Astrocyte of the spinal cord (primary cell): ENCODE measurements around the gene ARHGEF33.

Experiments used
- DNase-seq: peaks from one replicate; pipeline ENCODE4 v3.0.0; 2011; ENCODE audit warnings: low read depth, low spot score
- H3K4me3 ChIP-seq: 2 replicates; pipeline ENCODE4 v1.5.1; 2011; ENCODE audit warnings: low read depth, mild to moderate bottlenecking, low read length, moderate library complexity
- in situ Hi-C: cut with HindIII; loops from 2 replicates; pipeline ENCODE4 v1.10.0; 2017; ENCODE audit warnings: low sequenced_read_pairs
- TF ChIP-seq, protein P1 (sequence below): IDR thresholded peaks from 2 replicates; pipeline ENCODE4 v1.5.1; 2012; ENCODE audit warnings: low read depth, mild to moderate bottlenecking, low read length, inconsistent platforms

Gene ARHGEF33

GRCh38 chr2:38959938-38960608 is 70.4 kb downstream of the ARHGEF33 start:
- peak overlapping the region; percentile 35 for H3K4me3 ChIP-seq
- peak; percentile 88 for DNase-seq
- in situ Hi-C loops = no loop called here
- TF ChIP-seq, protein P1, sequence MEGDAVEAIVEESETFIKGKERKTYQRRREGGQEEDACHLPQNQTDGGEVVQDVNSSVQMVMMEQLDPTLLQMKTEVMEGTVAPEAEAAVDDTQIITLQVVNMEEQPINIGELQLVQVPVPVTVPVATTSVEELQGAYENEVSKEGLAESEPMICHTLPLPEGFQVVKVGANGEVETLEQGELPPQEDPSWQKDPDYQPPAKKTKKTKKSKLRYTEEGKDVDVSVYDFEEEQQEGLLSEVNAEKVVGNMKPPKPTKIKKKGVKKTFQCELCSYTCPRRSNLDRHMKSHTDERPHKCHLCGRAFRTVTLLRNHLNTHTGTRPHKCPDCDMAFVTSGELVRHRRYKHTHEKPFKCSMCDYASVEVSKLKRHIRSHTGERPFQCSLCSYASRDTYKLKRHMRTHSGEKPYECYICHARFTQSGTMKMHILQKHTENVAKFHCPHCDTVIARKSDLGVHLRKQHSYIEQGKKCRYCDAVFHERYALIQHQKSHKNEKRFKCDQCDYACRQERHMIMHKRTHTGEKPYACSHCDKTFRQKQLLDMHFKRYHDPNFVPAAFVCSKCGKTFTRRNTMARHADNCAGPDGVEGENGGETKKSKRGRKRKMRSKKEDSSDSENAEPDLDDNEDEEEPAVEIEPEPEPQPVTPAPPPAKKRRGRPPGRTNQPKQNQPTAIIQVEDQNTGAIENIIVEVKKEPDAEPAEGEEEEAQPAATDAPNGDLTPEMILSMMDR = no peak

DNA sequence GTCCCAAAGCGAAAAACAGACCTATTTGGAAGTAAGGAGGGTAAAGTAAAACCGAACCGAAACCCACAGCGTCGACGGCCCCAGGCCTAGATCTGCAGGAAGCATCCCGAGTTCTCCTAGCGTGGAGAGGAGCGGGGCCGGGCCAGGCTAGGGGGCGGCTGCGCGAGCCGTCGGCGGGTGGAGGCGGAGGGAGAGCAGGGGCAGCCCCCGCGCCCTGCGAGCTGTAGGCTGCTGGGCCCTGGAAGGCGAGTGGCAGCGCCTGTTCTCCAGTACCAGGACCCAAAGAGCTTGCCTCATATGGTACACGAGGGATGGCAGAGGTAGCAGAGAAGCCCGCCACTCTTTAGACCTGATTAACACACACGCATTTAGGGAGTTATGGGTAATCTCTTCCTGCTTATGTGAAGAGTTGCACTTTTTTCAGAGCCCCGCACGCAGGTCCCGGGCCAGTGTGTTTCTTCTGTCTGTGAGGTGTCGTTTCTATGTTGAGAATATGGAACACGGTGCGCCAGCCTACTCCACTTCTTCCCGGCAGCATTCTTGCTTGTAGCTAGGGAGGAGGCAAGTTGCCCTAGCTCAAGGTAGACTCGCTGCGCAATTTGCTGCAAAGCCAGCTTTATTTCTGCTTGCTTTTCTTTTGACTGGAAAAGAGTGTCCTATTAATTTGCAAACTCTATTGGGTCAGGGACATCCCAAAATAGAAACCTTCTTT is 71.1 kb downstream of the ARHGEF33 start:
- DNase-seq = no peak
- in situ Hi-C loops = no loop called here
- peak overlapping the region; percentile 35 for H3K4me3 ChIP-seq
- TF ChIP-seq, protein P1 = no peak

DNA sequence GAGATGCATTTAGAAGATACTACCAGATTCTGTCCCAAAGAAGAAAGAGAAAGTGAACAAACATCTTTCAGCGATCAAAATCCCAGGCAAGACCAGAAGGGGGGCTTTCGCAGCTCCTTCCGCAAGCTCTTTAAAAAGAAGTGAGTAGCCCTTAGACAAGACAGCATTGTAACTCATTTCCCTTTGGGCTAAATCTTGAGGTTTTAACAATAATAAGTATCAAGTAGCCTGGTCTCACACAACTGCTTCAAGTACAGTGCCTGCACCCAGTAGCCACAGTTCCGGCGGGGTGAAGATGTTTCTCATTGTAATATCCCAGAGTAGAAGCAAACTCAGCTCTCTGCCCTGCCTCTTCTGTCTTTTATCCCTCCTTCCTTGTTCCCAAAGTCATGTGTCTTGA is 76.3 kb downstream of the ARHGEF33 start:
- DNase-seq = no peak
- H3K4me3 ChIP-seq = no peak overlapping the region
- TF ChIP-seq, protein P1 = no peak
- in situ Hi-C loops = no loop called here

DNA sequence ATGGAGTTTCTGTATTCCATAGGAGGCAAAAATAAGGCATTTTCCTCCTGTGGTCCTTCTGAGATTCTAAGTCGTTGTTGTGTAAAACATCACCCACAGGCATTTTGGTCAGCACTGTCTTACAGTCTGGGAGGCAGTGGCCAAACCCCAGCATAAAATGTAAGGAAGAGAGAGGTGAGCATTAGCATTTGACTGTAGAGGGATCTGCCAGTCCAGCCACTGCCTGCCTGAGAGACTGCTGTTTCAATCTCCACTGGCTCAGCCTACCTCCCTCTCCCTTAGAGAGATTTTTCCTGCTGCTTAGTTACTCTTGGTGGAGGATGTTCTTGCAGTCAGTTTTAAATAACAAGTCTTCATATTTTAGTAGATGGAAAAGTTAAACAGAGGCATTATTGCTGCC is 77.0 kb downstream of the ARHGEF33 start:
- H3K4me3 ChIP-seq = no peak overlapping the region
- in situ Hi-C loops = no loop called here
- no peak for DNase-seq
- TF ChIP-seq, protein P1 = no peak

DNA sequence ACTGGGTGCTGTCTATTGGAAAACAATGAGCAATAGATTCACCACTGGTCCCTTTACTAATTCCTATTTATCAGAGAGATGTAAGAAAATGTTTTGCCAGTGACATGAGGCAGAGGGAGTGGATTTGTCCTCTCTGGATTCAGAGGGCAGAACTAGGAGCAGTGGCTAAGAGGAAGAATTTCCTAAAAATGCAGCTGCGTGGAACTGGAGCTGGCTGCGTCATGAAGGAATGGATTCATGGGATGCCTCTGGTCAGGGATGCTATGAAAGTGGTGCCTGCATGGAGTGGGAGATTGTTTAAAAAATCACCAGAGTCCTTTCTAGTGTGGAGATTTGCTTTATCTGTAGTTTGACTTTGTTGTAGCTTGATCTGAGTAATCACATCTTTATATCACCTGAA is 78.3 kb downstream of the ARHGEF33 start:
- in situ Hi-C loops = no loop called here
- DNase-seq = no peak
- H3K4me3 ChIP-seq = no peak overlapping the region
- TF ChIP-seq, protein P1 = no peak

GRCh38 chr2:38971377-38971776 is 81.7 kb downstream of the ARHGEF33 start:
- TF ChIP-seq, protein P1 = no peak
- DNase-seq = no peak
- in situ Hi-C loops = no loop called here
- no peak overlapping the region for H3K4me3 ChIP-seq
